Measurements from ENCODE around the gene TMEM63B. TPM values are rescaled to one million over a fixed set of nuclear protein-coding genes. Genes with fewer than 3 reads are reported as not detected.

TMEM63B gene
- total RNA-seq, 1 donor from 2014 or later: 51.2 TPM

DNA sequence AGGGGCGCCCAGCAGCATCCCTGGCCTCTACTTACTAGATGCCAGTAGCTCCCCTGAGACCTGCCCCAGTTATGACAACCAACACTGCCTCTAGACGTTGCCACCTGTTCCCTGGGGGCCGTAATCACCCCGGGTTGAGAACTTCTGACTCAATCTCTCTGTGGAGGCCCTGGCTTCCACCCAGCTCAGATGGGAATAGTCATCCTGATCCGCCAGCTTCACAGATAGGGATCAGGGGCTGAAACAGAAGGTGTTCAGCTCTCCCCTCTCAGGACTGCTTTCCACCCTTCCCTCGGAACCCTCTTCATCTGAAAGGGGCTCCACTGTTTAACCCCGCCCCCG, 34.6 kb downstream of the TMEM63B start:
- peaks cover 19% of the 10 kb centered on the region for H3K4me1 Mint-ChIP-seq
- H3K27ac Mint-ChIP-seq (ENCODE audit: unreplicated experiment): no peak overlapping the region
- H3K36me3 Mint-ChIP-seq (ENCODE audit: low read depth): no peaks in the 10 kb centered on the region
- H3K9me3 Mint-ChIP-seq: no peaks in the 10 kb centered on the region
- no peak for DNase-seq (ENCODE audit: low read depth, low spot score)
- peaks cover 9% of the 10 kb centered on the region for H3K27me3 Mint-ChIP-seq (ENCODE audit: low read depth)
- TF ChIP-seq, protein P1, sequence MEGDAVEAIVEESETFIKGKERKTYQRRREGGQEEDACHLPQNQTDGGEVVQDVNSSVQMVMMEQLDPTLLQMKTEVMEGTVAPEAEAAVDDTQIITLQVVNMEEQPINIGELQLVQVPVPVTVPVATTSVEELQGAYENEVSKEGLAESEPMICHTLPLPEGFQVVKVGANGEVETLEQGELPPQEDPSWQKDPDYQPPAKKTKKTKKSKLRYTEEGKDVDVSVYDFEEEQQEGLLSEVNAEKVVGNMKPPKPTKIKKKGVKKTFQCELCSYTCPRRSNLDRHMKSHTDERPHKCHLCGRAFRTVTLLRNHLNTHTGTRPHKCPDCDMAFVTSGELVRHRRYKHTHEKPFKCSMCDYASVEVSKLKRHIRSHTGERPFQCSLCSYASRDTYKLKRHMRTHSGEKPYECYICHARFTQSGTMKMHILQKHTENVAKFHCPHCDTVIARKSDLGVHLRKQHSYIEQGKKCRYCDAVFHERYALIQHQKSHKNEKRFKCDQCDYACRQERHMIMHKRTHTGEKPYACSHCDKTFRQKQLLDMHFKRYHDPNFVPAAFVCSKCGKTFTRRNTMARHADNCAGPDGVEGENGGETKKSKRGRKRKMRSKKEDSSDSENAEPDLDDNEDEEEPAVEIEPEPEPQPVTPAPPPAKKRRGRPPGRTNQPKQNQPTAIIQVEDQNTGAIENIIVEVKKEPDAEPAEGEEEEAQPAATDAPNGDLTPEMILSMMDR (conservative IDR thresholded peaks at IDR 0.05): no peak
- H3K4me3 Mint-ChIP-seq: no peak overlapping the region

- TF ChIP-seq, protein P1 (conservative IDR thresholded peaks at IDR 0.05): no peak
- no peak for DNase-seq (ENCODE audit: low read depth, low spot score)
- no peak overlapping the region for H3K27ac Mint-ChIP-seq (ENCODE audit: unreplicated experiment)
- H3K9me3 Mint-ChIP-seq: no peaks in the 10 kb centered on the region
- no peak overlapping the region for H3K4me3 Mint-ChIP-seq
- H3K4me1 Mint-ChIP-seq: peaks cover 19% of the 10 kb centered on the region
- peaks cover 9% of the 10 kb centered on the region for H3K27me3 Mint-ChIP-seq (ENCODE audit: low read depth)
- no peaks in the 10 kb centered on the region for H3K36me3 Mint-ChIP-seq (ENCODE audit: low read depth)
Observed at GRCh38 chr6:44162876-44163625, 35.7 kb downstream of the TMEM63B start.

DNA sequence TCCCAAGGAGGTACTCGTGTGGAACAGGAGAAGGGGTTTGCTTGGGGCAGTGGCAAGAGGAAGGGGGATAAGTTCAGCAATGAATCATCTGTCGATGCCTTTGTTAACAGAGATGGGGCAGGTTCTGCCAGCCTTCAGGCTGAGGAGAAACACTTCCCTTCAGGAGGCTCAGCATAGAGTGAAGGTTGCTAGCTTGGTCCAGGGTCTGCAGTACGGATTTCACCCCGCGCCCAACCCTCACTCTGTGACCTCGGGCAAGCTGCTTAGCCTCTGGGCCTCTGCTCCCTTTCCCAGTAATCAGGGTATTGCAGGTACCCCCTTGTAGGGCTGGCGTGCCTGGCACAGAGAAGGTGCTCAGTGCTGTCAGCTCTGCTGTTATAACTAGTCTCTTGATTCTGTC, 38.8 kb downstream of the TMEM63B start:
- peaks cover 19% of the 10 kb centered on the region for H3K4me1 Mint-ChIP-seq
- peaks cover 14% of the 10 kb centered on the region for H3K27me3 Mint-ChIP-seq (ENCODE audit: low read depth)
- H3K4me3 Mint-ChIP-seq: no peak overlapping the region
- TF ChIP-seq, protein P1 (conservative IDR thresholded peaks at IDR 0.05): no peak
- peak overlapping the region; percentile 12 for H3K27ac Mint-ChIP-seq (ENCODE audit: unreplicated experiment)
- no peak for DNase-seq (ENCODE audit: low read depth, low spot score)
- H3K36me3 Mint-ChIP-seq (ENCODE audit: low read depth): no peaks in the 10 kb centered on the region
- H3K9me3 Mint-ChIP-seq: no peaks in the 10 kb centered on the region

DNA sequence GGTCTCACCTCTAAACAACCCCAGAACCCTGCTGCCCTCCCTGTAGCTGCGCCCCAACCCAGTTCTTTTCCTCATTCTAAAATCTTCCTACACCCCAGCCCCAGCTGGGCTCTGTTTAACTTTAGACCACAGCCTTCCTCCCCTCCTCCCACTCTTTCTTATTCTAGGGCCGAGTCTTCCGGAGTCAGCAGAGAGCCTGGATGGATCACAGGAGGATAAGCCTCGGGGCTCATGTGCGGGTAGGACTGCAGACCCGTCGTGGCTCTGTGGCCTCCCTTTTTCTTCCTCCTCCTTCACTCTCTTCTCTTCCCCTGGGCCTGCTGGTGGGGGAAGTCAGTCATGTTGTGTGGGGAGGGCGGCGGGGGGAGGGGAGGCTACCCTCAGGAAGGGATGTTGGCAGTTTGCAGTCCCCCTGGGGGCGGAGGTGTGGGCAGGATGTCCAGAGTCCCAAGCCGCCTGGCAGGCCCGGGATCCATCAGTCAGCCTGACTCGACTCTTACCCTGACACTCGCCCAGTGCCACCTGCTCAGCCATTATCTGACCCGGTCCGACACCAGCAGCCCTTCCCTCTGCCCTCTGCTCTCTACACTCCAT, 39.3 kb downstream of the TMEM63B start:
- DNase-seq (ENCODE audit: low read depth, low spot score): no peak
- peak overlapping the region; percentile 12 for H3K27ac Mint-ChIP-seq (ENCODE audit: unreplicated experiment)
- TF ChIP-seq, protein P1 (conservative IDR thresholded peaks at IDR 0.05): no peak
- no peaks in the 10 kb centered on the region for H3K9me3 Mint-ChIP-seq
- H3K4me3 Mint-ChIP-seq: no peak overlapping the region
- peaks cover 19% of the 10 kb centered on the region for H3K4me1 Mint-ChIP-seq
- peaks cover 18% of the 10 kb centered on the region for H3K27me3 Mint-ChIP-seq (ENCODE audit: low read depth)
- H3K36me3 Mint-ChIP-seq (ENCODE audit: low read depth): no peaks in the 10 kb centered on the region

DNA sequence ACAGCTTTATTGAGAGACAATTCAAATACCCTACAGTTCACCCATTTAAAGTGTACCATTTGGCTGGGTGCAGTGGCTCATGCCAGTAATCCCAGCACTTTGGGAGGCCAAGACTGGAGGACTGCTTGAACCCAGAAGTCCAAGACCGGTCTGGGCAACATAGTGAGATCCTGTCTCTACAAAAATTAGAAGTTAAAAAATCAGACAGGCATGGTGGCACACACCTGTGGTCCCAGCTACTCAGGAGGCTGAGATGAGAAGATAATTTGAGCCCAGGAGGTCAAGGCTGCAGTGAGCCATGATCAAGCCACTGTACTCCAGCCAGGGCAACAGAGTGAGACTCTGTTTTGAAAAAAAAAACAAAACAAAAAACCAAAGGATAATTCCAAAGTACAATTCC, 40.2 kb downstream of the TMEM63B start:
- Mint-ChIP-seq H3K27ac (ENCODE audit: unreplicated experiment) (no peak overlapping the region), H3K9me3 (no peaks in the 10 kb centered on the region), H3K27me3 (ENCODE audit: low read depth) (peaks cover 18% of the 10 kb centered on the region), H3K4me3 (no peak overlapping the region), H3K4me1 (peaks cover 21% of the 10 kb centered on the region), H3K36me3 (ENCODE audit: low read depth) (no peaks in the 10 kb centered on the region)
- no peak for DNase-seq (ENCODE audit: low read depth, low spot score)
- TF ChIP-seq, protein P1 (conservative IDR thresholded peaks at IDR 0.05): no peak
